Left lobe of liver (tissue), 1 donor: Measurements from ENCODE around the gene CASTOR1. TPM values are rescaled to one million over a fixed set of nuclear protein-coding genes. Genes with fewer than 3 reads are reported as not detected.

Experiments used
- total RNA-seq: library from RNA; stranded (reverse); gene quantifications from one replicate; pipeline ENCODE4 v1.2.1, GENCODE V29; 2021
- donor health status: DM: no; HTN: yes; CAD: no.

CASTOR1 gene
- total RNA-seq, 1 donor from 2014 or later = 9.7 TPM

Other genes starting within 250 kb of the CASTOR1 start
- gene HORMAD2, start 209.0 kb downstream of the CASTOR1 start, total RNA-seq = 1.5 TPM
- gene LIF, start 42.7 kb downstream of the CASTOR1 start, total RNA-seq = 0.38 TPM
- 0.10 TPM for gene OSM, start 22.7 kb downstream of the CASTOR1 start, total RNA-seq
- 19.7 TPM for gene TBC1D10A, start 37.4 kb upstream of the CASTOR1 start, total RNA-seq
- 73.3 TPM for gene SF3A1, start 67.4 kb upstream of the CASTOR1 start, total RNA-seq
- 0.78 TPM for gene CCDC157, start 67.5 kb upstream of the CASTOR1 start, total RNA-seq
- 8.7 TPM for gene RNF215, start 97.9 kb upstream of the CASTOR1 start, total RNA-seq
- gene SEC14L2, start 107.5 kb upstream of the CASTOR1 start, total RNA-seq = 252 TPM
- gene MTFP1, start 136.3 kb upstream of the CASTOR1 start, total RNA-seq = 6.3 TPM
- gene SEC14L3, start 182.5 kb upstream of the CASTOR1 start, total RNA-seq = 0.60 TPM
- 29.1 TPM for gene SEC14L4, start 216.2 kb upstream of the CASTOR1 start, total RNA-seq